ENCODE measurements around the gene PRIMPOL. TPM values are rescaled to one million over a fixed set of nuclear protein-coding genes. Genes with fewer than 3 reads are reported as not detected.

PRIMPOL gene
- total and polyA plus RNA-seq, 2 donors (not counting 1 experiment from before 2014, with no cell fraction given) = 11.5 to 22.3 TPM

DNA sequence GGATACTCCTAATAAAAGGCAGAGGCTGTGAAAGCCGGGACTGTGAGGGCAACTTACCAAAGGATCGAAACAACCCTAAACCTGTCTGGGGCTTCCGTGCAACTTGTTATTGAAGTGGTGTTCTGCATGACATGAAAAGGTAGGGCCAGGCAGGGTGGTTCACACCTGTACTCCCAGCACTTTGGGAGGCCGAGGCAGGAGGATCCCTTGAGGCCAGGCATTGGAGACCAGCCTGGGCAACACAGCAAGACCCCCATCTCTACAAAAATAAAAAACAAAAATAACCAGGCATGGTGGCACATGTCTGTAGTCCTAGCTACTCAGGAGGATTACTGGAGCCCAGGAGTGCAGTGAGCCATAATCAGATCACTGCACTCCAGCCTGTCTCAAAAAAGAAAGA, 12.6 kb upstream of the PRIMPOL start:
- no peak for DNase-seq (ENCODE audit: low read depth in 2 of 2)
- no peaks in the 10 kb centered on the region for H3K9me3 ChIP-seq (ENCODE audit: control insufficient read depth, insufficient read depth, low read depth, low read length)
- H3K27me3 ChIP-seq (ENCODE audit: control insufficient read depth, insufficient read depth, low read length) = no peaks in the 10 kb centered on the region
- peaks cover 10% of the 10 kb centered on the region for H3K36me3 ChIP-seq (ENCODE audit: control insufficient read depth, insufficient read depth, low read length)
- H3K4me3 ChIP-seq (replicated peaks in 1 of 4; ENCODE audit: control extremely low read depth in 1 of 4, insufficient read depth in 1 of 4, low read depth in 3 of 4, low read length in 4 of 4) = no peak overlapping the region
- H3K27ac ChIP-seq (ENCODE audit: insufficient read depth, low read length) = no peak overlapping the region
- no peaks in the 10 kb centered on the region for H3K4me1 ChIP-seq (ENCODE audit: control insufficient read depth, extremely low read depth, insufficient read depth, low read length)
- no peak overlapping the region for H3K9ac ChIP-seq (ENCODE audit: insufficient read depth, low read length)
- H3K79me2 ChIP-seq (ENCODE audit: control insufficient read depth, insufficient read depth, low read length) = peaks cover 23% of the 10 kb centered on the region
- H4K20me1 ChIP-seq (ENCODE audit: control insufficient read depth, extremely low read depth, insufficient read depth, low read length) = no peaks in the 10 kb centered on the region
- H2AFZ ChIP-seq (ENCODE audit: low read length) = no peak overlapping the region
- no peak for TF ChIP-seq EZH2 (IDR thresholded peaks at IDR 0.05; ENCODE audit: low read length, missing control alignments)
- TF ChIP-seq, protein P1, sequence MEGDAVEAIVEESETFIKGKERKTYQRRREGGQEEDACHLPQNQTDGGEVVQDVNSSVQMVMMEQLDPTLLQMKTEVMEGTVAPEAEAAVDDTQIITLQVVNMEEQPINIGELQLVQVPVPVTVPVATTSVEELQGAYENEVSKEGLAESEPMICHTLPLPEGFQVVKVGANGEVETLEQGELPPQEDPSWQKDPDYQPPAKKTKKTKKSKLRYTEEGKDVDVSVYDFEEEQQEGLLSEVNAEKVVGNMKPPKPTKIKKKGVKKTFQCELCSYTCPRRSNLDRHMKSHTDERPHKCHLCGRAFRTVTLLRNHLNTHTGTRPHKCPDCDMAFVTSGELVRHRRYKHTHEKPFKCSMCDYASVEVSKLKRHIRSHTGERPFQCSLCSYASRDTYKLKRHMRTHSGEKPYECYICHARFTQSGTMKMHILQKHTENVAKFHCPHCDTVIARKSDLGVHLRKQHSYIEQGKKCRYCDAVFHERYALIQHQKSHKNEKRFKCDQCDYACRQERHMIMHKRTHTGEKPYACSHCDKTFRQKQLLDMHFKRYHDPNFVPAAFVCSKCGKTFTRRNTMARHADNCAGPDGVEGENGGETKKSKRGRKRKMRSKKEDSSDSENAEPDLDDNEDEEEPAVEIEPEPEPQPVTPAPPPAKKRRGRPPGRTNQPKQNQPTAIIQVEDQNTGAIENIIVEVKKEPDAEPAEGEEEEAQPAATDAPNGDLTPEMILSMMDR (conservative IDR thresholded peaks at IDR 0.05 in 1 of 2, IDR thresholded peaks at IDR 0.05 in 1 of 2; ENCODE audit: low read depth in 1 of 2, low read length in 2 of 2) = no peak
- H3K4me2 ChIP-seq (ENCODE audit: extremely low read depth, insufficient read depth, low read length) = no peak overlapping the region

DNA sequence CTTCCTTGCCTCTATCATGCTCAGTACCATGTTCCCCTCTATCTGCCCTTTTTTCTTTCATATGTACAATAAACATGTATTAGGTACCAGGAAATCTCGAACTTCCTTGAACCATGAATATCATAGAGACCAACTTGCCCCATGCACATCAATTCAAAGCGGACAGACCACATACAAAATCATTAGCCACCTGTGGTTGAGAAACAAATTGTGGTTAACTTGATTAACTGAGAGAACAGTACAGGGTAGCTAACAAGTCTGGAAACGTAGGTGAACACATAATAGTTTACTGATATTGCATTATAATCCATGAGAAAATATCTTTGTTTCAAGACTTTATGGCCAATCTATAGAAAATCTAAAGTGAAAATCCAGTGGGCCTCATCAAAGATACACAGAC, 8.5 kb upstream of the PRIMPOL start:
- Histone ChIP-seq H4K20me1 (ENCODE audit: control insufficient read depth, extremely low read depth, insufficient read depth, low read length) (no peaks in the 10 kb centered on the region), H3K9ac (ENCODE audit: insufficient read depth, low read length) (no peak overlapping the region), H3K36me3 (ENCODE audit: control insufficient read depth, insufficient read depth, low read length) (peaks cover 10% of the 10 kb centered on the region), H3K79me2 (ENCODE audit: control insufficient read depth, insufficient read depth, low read length) (peaks cover 49% of the 10 kb centered on the region), H2AFZ (ENCODE audit: low read length) (no peak overlapping the region), H3K4me1 (ENCODE audit: control insufficient read depth, extremely low read depth, insufficient read depth, low read length) (no peaks in the 10 kb centered on the region), H3K9me3 (ENCODE audit: control insufficient read depth, insufficient read depth, low read depth, low read length) (no peaks in the 10 kb centered on the region), H3K4me3 (replicated peaks in 1 of 4; ENCODE audit: control extremely low read depth in 1 of 4, insufficient read depth in 1 of 4, low read depth in 3 of 4, low read length in 4 of 4) (no peak overlapping the region), H3K4me2 (ENCODE audit: extremely low read depth, insufficient read depth, low read length) (no peak overlapping the region), H3K27ac (ENCODE audit: insufficient read depth, low read length) (no peak overlapping the region), H3K27me3 (ENCODE audit: control insufficient read depth, insufficient read depth, low read length) (no peaks in the 10 kb centered on the region)
- TF ChIP-seq, protein P1 (conservative IDR thresholded peaks at IDR 0.05 in 1 of 2, IDR thresholded peaks at IDR 0.05 in 1 of 2; ENCODE audit: low read depth in 1 of 2, low read length in 2 of 2) = no peak
- TF ChIP-seq EZH2 (IDR thresholded peaks at IDR 0.05; ENCODE audit: low read length, missing control alignments) = no peak
- DNase-seq (ENCODE audit: low read depth in 2 of 2) = no peak

DNA sequence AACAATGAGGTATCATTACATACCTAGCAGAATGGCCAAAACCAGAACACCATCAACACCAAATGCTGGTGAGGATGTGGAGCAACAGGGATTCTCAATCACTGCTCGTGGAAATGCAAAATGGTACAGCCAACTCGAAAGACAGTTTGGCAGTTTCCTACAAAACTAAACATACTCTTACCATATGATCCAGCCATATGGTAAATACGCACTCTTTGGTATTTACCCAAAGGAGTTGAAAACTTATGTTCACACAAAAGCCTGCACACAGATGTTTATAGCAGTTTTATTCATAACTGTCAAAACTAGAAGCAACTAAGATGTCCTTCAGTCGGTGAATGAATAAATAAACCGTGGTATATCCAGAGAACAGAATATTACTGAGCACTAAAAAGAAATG, 8.1 kb upstream of the PRIMPOL start:
- DNase-seq (ENCODE audit: low read depth in 2 of 2) = no peak
- Histone ChIP-seq H4K20me1 (ENCODE audit: control insufficient read depth, extremely low read depth, insufficient read depth, low read length) (no peaks in the 10 kb centered on the region), H3K27me3 (ENCODE audit: control insufficient read depth, insufficient read depth, low read length) (no peaks in the 10 kb centered on the region), H3K4me2 (ENCODE audit: extremely low read depth, insufficient read depth, low read length) (no peak overlapping the region), H3K9ac (ENCODE audit: insufficient read depth, low read length) (no peak overlapping the region), H3K9me3 (ENCODE audit: control insufficient read depth, insufficient read depth, low read depth, low read length) (no peaks in the 10 kb centered on the region), H3K36me3 (ENCODE audit: control insufficient read depth, insufficient read depth, low read length) (peaks cover 10% of the 10 kb centered on the region), H3K4me3 (replicated peaks in 1 of 4; ENCODE audit: control extremely low read depth in 1 of 4, insufficient read depth in 1 of 4, low read depth in 3 of 4, low read length in 4 of 4) (no peak overlapping the region), H3K79me2 (ENCODE audit: control insufficient read depth, insufficient read depth, low read length) (peaks cover 54% of the 10 kb centered on the region), H3K27ac (ENCODE audit: insufficient read depth, low read length) (no peak overlapping the region), H2AFZ (ENCODE audit: low read length) (no peak overlapping the region), H3K4me1 (ENCODE audit: control insufficient read depth, extremely low read depth, insufficient read depth, low read length) (no peaks in the 10 kb centered on the region)
- no peak for TF ChIP-seq EZH2 (IDR thresholded peaks at IDR 0.05; ENCODE audit: low read length, missing control alignments)
- TF ChIP-seq, protein P1 (conservative IDR thresholded peaks at IDR 0.05 in 1 of 2, IDR thresholded peaks at IDR 0.05 in 1 of 2; ENCODE audit: low read depth in 1 of 2, low read length in 2 of 2) = no peak

Measured in fibroblast of lung (primary cell).